ENCODE results near the gene ZNF652.

GRCh38 chr17:49352587-49353154 lies 9.4 kb downstream of the ZNF652 start:
- no peak for TF ChIP-seq L3MBTL2 (conservative IDR thresholded peaks at IDR 0.05)
- TF ChIP-seq ARNT (IDR thresholded peaks at IDR 0.05): no peak
- no peak for TF ChIP-seq FOXM1 (IDR thresholded peaks at IDR 0.05; ENCODE audit: borderline replicate concordance)
